Stimulated activated CD8-positive, alpha-beta memory T cell treated with anti-CD3 and anti-CD28 coated beads, Interleukin-2, amount 100 ng/mL, for 48 hours (primary cell): ENCODE data around the gene POLR2A.
A peak's percentile ranks its signal among the peaks of the same experiment; 100 is the strongest.

Source experiments
- DNase-seq, 2 donors: peaks; one replicate each; pipeline ENCODE4 v3.0.0-alpha.2; 2020; ENCODE audit warnings: low read depth in 2 of 2

POLR2A gene

DNA sequence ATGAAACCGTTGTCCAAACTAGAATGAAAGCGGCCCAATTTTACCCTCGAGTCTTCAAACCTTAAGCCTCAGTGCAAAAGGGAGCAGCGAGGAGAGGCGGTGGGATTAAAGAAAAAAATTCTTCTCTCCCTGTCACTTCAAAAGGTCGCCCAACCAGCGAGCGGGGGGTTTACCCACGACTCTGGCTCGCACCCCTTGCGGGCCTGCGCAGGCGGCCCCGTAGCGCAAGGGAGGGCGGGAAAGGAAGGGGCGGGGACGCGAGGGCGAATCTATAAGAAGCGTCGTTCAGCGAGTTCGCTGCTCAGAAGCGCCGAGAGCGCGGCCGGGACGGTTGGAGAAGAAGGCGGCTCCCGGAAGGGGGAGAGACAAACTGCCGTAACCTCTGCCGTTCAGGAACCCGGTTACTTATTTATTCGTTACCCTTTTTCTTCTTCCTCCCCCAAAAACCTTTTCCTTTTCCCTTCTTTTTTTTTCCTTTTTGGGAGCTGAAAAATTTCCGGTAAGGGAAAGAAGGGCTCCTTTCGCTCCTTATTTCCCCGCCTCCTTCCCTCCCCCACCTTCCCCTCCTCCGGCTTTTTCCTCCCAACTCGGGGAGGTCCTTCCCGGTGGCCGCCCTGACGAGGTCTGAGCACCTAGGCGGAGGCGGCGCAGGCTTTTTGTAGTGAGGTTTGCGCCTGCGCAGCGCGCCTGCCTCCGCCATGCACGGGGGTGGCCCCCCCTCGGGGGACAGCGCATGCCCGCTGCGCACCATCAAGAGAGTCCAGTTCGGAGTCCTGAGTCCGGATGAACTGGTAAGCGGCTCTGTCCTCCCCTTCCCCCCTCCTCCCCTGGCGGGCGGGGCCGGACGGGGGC lies at the start of gene POLR2A:
Gene POLR2A (plus strand): TSS at position 300 of the 852 bp plus-strand sequence.
- peak; percentile 94 to 97 for DNase-seq

DNA sequence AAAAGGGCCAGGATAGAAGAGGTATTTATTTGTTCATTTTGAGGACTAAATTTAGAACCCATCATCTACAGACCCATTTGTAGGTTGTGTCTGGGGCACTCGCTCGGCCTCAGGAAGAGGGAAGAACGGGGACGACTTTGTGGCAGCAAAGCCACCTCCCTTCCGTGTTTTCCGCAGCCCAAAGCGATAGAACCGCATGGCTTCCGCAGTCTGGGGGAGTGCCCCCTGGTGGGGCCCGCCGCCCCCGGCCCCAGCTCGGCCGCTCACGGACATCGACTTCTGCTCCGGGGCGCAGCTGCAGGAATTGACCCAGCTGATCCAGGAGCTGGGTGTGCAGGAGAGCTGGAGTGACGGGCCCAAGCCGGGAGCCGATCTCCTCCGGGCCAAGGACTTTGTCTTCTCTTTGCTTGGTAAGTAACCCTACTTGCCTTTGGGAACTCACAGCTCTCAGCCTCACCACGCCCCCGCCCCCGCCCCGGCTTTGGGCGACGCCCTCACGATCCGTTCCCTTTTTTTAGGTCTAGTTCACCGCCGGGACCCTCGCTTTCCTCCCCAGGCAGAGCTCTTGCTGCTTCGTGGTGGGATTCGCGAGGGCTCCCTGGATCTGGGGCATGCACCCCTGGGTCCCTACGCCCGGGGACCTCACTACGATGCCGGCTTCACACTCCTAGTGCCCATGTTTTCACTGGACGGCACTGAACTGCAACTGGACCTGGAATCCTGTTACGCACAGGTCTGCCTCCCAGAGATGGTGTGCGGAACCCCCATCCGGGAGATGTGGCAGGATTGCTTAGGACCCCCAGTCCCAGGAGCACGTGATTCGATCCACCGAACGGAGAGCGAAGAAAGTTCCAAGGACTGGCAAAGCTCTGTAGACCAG lies 48.2 kb upstream of the POLR2A start:
- DNase-seq: peak in 1 of 2 donors; percentile 34

DNA sequence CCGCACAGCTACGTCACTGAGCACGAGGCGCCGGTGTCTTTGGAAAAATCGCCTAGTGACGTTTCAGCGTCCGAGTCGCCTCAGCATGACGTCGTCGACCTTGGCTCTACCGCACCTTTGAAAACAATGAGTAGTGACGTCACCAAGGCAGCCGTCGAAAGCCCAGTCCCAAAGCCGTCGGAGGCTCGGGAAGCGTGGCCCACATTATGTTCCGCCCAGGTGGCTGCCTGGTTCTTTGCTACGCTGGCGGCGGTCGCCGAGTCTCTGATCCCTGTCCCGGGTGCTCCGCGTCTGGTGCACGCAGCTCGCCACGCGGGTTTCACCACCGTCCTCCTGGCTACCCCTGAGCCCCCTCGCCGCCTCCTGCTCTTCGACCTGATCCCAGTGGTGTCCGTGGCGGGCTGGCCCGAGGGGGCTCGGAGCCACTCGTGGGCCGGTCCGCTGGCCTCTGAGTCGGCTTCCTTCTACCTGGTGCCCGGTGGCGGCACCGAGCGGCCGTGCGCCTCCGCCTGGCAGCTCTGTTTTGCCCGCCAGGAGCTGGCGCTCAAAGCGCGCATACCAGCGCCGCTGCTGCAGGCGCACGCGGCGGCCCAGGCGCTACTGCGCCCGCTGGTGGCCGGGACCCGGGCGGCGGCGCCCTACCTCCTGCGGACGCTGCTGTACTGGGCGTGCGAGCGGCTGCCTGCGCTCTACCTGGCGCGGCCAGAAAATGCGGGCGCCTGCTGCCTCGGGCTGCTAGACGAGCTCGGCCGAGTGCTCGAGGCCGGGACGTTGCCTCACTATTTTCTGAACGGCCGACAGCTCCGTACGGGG lies 47.4 kb upstream of the POLR2A start:
- peak; percentile 73 to 76 for DNase-seq

DNA sequence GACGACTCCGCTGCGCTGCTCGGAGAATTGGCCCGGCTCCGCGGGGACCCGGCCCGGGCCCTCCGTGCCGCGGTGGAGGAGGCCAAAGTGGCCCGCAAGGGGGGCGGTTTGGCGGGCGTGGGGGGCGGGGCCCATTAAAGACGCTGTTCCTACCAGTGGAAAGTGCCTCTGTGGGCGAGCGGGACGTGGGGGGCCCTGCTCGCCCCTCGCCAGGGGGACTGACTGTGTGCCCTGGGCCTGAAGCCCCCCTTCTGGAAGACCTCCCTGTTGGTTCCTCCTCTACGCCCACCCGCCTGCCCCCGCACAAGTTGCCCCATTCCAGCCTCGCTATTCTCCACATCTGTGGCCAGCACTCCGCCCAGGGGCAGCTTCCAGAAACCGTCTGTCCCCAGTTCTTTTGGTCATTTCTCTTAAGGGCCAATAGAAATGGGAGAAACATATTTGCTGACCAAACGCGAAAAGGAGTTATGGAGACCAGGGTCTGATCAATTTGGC lies 46.8 kb upstream of the POLR2A start:
- DNase-seq: no peak

DNA sequence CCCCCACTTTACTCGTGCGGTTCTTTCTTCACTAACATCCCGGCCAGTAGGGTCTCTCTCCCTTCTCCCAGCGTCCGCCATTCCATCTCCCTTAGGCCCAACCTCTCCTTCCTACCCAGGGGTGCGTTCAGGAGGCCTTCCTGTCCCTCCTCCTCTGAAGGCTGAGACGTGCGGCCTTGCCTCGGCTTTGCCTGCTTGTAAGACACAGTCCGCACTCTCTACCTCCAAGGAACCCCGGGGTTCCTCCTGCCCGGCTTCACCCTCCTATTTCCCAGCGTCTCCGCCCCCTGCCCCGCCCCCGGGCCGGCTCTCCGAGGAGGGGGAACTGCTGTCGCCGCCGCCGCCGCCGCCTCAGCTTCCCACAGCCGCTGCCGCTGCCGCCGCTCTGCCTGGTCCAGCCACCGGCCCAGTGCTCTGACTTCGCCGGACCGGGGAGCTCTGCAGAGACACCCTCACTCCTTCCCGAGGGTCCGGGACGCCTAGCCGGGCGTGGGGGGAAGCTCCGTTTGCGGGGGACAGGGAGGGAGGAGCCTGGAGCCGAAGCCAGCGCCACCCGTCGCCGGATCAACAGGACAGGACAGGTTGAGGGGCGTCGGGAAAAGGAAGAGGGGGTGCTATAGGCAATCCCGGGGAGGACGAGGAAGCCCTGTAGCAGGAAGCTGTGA lies 46.1 kb upstream of the POLR2A start:
- peak; percentile 63 to 66 for DNase-seq

DNA sequence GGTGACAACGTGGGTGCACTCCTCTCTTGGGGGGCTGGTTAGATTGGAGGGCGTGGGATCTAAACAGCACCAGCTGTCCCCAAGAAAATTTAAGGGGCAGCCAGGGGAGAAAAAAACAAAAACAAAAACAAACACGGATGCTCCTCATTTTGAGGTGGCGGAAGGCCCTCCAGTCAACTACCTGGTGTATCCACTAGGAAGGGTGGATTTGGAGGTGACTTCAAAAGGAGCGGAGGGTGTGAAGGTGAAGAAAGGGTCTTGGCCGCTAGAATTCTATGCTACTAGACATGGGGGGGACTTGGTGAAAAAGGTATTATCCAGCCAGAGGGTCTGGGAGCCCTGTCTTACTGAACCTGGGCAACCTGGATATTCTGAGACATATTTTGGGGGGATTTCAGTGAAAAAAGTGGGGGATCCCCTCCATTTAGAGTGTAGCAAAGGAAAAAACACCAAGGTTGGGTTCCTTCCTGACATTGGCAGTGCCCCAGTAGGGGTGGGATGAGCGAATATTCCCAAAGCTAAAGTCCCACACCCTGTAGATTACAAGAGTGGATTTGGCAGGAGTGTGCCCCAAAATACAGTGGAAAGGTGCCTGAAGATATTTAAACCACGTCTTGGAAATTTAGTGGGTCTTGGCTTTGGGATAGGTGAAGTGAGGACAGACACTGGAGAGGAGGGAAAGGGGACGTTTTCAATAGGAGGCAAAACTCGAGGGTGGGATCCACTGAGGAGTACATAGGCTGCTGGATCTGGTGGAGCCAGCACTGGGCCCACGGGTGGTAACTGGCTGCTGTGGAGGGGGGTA lies 45.3 kb upstream of the POLR2A start:
- DNase-seq: no peak

DNA sequence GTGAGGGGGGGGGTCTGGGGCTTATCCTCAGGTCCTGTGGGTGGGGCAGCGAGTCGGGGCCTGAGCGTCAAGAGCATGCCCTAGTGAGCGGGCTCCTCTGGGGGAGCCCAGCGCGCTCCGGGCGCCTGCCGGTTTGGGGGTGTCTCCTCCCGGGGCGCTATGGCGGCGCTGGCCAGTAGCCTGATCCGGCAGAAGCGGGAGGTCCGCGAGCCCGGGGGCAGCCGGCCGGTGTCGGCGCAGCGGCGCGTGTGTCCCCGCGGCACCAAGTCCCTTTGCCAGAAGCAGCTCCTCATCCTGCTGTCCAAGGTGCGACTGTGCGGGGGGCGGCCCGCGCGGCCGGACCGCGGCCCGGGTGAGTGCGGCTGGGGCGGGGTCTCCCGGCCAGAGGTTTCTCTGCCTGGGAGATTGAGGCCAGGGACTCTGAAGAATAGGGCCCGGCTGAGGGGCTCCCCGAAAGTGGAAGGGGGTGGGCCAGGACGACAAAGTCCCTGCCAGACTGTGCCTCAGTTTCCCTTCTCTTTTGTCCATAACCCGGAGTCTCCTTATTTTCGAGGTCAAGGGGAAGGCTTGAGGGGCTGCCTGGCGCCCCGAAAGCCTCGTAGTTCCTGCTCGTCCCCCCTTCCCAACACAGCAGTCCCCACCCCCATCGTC lies 44.6 kb upstream of the POLR2A start, which contains the start of gene FGF11:
Gene FGF11 (plus strand): TSS at position 51 of the 651 bp plus-strand sequence. CDS start 109 bp downstream, at position 160.
- no peak for DNase-seq

DNA sequence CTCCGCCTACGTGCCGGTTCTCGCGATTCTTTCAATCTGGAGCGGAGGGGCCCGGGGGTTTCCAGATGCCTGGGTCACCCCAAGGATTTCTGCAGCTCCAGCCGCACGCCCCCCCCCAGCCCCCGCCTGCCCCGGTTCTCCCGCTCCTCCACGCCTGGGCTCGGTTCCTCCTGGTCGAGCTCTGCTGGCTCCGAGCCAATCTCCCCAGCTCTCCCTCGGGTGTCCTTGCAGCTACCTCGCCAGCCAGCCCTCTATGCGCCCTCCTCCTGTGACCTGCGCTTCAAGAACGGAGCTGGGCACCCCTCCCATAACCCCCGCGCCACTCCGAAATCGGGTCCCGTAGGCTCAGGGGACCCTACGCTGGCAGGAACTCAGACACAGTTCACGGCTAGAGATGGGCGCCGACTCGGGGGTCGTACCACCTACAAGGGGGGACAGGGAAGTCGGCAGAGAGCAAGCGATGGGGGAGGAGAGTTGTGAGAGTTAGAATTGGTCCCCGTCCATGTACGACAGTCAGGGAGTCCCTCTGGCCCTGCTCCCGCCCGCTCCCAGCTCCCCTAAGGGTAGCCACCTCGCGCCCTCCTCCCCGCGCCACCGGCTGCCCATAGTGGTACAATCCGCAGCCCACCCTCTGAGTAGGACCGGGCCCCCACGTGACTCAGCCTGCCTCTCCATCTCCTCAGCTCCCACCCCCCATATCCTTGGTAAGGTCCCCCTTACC lies 43.9 kb upstream of the POLR2A start:
- peak in 1 of 2 donors; percentile 34 for DNase-seq

DNA sequence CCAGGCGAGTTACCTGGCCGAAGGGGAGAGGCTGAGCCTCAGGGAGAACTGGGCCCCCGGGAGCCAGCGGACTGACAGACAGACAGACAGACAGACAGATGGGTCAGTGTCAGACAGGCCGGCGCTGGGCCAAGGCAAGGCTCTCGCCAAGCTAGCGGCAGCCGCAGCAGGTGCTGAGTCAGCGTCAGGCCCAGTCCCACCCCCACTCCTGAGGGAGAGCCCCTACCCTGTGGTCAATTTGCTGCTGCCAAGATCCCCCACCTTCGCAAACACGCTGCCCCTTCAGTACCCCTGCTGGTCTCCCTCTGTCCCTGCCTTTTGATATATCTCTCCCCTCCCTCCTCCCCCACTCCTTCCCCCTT lies 43.4 kb upstream of the POLR2A start:
- DNase-seq: no peak

DNA sequence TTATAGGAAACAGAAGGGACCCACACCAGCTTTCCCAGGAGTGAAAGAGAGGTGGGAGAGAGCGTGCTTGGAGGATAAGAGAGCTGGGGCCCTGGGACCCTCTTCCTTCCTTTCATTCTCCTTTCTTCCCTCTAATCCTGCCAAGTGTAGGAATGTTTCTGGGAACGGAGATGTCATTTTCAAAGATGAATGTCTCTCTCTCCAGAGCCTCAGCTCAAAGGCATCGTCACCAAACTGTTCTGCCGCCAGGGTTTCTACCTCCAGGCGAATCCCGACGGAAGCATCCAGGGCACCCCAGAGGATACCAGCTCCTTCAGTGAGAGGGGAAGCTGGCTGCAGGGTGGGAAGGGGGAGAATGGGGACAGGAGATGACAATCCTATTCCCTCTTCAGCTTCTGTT lies 42.9 kb upstream of the POLR2A start:
- no peak for DNase-seq

DNA sequence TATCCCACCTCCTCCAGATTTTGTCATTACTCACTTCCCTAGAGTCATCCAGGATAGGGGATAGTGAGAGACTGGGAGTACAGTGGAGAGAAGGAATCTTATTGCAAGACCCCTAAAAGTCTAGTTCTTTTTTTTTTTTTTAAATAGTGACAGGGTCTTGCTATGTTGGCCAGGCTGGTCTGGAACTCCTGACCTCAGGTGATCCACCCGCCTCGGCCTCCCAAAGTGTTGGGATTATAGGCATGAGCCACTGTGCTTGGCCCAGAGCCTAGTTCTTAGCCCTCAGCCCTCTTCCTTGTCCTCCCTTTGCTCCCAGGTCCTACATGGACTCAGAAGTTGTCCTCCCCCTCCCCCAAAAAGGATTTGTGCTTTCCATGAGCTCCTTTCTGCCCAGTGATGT lies 42.0 kb upstream of the POLR2A start:
- no peak for DNase-seq

DNA sequence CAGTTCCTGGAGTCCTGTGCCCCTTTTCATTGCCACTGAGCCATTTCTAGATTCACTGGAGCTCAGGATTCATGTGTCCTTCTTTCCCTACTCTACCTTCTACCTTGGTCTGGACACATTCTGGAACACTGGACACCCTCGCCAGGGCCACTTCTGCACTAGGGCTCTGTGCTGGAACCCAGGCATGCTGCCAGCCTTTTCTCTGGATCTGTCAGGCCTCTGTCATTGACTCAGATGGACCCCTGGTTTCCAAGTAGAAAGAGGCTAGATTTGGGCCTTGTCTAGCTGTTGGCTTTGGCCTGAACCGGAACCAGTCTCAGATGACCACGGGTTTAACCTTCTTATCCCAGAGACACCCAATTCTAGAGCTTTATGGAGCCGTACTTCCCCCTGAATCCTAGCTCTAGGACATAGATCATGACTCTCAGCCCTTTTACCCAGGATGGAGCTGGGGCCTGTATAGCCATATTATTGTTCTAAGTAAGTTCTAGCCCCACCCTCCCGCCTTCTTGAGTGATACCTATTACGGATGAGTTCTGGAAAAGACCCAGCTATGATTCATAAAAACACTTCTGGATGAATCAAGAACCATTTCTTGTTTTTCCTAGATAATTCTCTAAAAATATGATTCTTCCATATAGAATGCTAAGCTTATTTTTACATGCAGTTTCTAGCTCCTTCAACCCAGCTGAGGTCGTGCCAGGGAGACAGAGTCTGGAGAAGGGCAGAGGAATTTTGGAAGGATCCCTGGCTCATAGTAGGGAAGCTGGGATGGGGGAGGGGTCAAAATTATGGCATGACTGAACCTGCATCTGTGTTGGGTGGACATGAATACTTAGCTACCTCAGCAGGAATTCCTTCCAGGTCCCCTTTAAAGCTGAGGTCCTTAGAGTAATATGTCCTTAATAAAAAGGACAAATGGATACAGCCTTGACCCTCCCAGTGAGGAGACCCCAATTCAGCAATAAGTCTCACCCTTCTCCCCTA lies 40.4 kb upstream of the POLR2A start:
- no peak for DNase-seq

DNA sequence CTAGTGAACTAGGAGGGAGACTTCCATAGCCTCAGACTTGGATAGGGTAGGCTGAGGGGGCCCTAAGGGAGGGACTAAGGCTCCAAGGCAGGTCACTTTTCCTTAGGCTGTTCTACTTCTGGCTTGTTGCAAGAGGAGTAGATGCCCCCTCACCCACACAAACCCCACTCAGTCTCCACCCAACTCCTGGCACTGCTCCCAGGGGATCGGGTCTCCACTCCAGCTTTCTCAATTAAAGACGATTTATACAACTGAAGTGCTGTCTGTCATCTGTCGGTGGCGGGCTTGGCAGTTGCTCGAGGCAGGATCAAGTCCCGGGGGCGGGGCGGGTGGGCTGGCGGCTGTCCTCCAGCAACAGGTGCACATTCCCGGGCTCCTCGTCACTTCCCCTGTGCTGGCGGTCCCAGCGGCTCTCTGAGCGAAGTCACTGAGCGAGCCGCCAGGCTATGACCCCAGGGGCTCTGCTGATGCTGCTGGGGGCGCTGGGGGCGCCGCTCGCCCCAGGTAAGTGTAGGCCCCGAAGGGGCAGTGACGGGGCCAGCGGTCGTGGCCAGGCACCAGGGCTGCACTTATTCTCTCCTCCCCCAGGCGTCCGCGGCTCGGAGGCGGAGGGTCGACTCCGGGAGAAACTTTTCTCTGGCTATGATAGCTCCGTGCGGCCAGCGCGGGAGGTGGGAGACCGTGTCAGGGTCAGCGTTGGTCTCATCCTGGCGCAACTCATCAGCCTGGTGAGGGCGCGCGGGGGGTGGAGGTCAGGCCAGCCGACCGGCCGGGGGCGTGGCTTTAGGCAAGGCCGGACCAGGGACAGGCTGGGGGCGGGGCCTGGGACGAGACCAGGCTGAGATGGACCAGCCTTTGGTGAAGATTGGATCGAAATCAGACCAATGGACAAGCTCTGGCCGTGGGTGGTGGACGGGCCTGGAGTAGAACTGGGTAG lies 39.2 kb upstream of the POLR2A start, which contains the start of gene CHRNB1:
Gene CHRNB1 (plus strand): TSS at position 380 of the 937 bp plus-strand sequence. CDS start 67 bp downstream, at position 447.
- DNase-seq: no peak

DNA sequence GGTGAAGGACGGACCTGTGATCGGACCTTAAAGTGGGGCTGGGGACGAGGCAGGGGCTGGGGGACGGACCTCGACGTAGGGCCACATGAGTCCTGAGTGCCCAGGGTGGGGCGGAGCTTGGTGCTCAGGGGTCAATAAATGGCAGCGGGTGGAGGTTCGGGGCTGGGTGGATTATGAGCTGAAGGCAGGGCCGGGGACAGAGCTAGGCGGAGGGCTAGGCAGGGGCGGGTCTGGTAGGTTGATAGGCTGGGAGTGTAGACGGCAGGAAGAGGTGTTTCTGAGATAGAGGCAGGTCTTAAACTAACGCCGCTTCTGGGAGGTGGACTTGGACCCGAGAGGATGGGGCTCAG lies 38.6 kb upstream of the POLR2A start:
- no peak for DNase-seq

DNA sequence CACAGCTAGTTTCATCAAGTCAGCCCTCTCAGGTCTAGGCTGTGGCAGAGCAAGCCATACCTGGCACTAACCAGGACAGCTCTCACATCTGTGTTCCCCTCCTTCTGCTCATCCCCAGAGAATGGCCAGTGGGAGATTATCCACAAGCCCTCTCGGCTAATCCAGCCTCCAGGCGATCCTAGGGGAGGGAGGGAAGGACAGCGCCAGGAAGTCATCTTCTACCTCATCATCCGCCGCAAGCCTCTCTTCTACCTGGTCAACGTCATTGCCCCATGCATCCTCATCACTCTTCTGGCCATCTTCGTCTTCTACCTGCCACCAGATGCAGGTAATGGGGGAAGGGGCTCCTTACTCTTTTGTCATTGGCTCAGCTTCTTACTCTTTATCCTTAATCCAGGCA lies 35.7 kb upstream of the POLR2A start:
- no peak for DNase-seq

DNA sequence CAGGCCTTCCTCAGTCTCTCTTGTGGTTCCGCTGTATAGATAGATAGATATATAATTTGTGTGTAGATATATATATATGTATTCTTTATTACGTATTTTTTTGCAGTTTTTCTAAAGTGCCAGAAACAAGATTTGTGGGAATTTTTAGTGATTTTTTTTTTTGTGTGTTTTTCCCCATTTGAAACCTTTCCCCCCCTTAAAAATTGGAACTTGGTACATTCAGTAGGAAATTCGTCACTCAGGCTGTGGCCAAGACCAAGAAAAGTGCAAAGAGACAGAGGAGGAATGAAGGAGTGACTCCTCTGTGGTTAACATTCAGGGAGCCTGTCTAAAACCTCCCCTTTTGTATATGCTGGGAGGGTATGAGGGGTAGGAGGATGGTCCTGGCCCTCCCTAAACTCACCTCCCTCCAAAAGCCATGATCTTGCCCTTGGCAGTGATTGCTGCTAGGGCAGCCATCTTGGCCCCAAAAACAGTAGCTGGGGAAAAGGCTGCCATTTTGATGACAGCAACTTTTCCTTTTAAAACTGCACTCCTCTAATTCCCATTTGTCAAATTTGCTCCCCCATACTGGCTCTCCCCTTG lies 24.1 kb upstream of the POLR2A start:
- no peak for DNase-seq
